Activated naive CD4-positive, alpha-beta T cell treated with Interleukin-2 at 50 U/mL for 16 hours (primary cell): Measurements from ENCODE around the gene TIPRL.
"Not testable (repeated sequence)": the region's sequence is repeated elsewhere in the genome, so short reads cannot be mapped to it uniquely, and the experiment has no call there.

ENCODE experiments used
- DNase-seq: peaks from one replicate; pipeline ENCODE4 v3.0.0-alpha.2; 2020

TIPRL gene

DNA sequence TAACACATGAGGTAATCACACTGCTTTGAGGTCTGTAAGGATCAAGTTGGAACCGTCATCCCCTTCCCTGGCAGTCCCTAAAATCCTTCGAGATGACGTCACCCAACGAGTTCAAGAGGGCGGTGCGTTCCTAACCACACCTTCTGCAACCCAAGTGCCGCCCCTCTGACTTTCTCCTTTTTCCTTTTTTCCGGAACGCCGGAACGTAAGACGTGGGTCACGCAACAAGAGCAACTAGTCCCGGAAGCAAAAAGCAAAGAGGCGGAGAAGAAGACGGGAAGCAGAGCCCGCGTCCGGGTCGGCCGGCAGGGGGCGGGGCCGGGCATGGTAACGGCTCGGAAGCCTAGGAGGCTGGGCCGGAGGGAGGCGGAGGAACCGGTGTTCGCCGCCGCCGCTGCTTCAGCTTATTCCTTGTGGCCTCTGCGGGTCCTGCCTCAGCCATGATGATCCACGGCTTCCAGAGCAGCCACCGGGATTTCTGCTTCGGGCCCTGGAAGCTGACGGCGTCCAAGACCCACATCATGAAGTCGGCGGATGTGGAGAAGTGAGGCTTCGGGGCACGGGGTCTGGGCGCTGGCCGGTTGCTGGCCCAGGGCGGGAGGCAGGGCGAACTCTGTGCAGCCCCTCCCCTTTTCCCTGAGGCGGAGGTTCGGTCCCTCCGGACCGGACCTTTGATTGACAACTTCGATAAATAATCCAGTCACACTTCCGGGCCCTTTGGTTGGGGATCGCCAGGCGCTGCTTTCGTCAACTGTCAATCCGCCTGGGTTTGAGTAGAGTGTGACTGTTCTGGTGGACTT lies at the start of gene TIPRL:
Gene TIPRL, plus strand, starts transcription at position 325 of the 800 bp plus-strand sequence. Its CDS starts 116 bp downstream, at position 441.
- peak; percentile 95 for DNase-seq

DNA sequence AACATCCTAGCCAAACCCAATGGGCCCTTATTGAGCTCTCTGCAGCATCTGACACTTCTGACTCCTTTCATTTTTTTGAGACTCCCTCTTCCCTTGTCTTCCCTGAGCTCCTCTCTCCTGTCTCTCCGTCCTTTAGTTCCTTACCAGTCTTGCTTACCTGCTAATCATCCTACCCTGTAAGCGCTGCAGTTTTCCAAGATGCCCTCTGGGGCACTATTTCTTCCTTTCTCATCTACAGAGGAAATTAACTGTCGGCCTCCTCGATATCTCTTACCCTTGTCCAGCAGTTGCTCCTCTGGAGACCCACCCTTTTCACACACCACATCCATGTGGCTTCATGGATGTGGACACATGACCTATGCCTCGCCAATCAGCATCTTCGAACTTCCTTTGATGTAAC lies 48.8 kb upstream of the TIPRL start:
- DNase-seq: no peak

- DNase-seq: no peak
These were observed 44.6 kb upstream of the TIPRL start for GRCh38 chr1:168134132-168134531.

DNA sequence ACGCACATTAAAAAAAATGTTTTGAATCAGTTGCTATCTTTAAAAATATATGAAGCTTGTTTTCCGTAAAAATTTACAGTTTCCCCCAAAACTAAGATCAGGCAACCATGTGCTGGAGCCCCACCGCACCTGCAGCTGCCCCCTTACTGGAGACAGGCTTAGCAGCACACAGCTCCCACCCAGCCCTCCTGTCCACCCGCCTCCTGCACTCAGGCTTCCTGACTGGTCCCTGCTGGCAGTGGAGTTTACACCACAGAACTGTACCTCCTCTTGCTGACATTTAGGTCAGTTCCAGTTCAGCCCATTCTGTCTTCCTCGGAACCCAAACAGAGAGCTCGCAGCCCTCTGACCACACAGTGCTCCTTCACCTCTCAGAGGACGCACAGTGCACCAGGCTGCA lies 44.1 kb upstream of the TIPRL start:
- DNase-seq: no peak

DNA sequence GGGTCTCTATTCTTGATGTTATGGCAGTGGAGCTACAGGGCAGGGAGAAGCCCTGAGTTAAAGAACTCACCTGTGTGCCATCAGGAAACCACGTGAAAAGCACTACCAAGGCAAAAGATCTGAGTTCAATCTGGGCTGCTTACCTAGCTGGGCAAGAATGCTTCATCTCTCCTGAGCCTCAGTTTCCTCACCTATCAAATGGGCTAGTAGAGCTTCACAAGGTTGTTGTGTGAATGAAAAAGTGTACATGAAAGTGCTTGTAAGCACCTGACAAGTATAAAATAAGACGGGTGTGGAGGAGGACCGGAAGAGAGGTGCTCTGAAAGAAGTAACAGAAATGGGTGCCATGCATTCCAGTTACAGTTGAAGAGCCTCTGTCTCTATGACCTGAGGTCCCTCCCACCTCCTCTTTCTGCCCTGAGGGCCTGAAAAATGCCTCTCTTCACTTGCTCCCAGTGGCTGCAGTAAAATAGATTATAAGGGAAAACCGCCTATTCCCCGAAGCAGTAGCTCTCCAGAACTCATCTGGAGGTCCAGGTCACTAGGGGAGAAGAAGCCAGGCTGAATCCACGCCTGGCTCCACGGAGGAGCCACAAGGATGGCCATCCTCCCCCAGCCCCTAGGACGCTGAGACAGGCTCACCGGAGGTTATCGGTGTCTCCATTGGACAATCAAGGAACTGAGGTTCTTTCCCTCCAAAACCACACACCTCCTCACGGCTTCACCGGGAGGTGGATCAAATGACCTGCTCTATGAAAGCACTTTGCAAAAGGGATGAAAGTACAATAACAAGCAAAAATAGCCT lies 43.4 kb upstream of the TIPRL start:
- DNase-seq: no peak

DNA sequence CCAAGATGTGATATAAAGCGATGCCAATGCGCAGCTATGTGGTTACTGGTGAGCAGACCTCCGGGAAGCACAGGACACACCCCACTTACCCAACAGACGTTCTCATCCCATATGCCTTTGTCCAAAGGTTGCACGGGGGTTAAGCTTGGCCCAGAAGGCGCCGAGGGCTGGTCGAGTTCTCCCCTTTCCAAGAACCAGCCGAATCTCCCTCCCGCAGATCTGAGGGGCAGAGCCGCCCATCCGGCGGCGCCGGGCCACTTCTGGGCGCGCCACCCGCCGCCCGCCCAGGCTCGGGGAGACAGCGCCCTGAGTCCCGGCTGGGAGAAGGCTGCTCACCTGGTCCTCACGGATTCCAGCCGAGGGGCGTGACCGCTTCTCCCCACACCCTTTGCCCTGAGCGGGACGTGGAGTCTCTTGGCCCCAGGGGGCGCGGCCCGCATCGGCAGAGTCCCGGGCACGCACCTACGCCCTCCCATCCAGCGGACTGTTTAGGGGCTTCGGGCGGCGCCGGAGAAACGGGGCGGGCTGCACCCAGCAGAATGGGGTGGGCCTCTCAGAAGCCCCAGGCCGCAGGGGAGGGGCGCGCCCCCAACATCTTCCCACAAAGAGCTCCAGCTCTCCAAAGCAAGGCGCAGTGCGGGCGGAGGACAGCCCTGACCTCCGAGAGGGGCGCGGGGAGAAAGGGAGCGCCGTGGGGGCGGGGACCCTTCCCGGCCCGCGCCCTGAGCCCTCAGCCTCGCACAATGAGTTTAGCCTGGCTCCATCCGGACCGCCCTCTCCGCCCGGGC lies 42.6 kb upstream of the TIPRL start:
- DNase-seq: peak; percentile 7

- DNase-seq: peak; percentile 16
These were observed 41.9 kb upstream of the TIPRL start, which contains the start of gene GPR161 for GRCh38 chr1:168136709-168137514. GPR161 (minus strand) TSS chr1:168136930; CDS start chr1:168104850, 32,080 bp downstream.

- DNase-seq: no peak
These were observed 41.3 kb upstream of the TIPRL start for GRCh38 chr1:168137515-168137821.

DNA sequence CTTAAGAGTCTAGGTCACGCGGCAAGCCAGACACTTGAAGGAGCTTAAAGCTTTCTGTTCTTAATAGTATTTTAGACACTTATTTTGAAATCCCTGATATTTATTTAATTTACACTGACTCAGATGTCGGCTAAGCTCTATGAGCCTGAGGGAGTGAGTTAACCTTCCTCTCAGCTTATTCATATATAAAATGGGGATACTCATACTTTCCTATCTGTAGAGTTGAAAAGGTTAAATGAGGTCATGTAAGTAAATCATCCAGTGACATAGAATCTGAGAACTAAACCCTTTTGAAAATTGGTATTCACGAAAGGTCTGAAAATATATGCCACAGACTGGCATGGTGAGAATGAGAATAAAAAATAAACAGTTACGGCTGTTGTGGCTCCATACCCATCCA lies 40.6 kb upstream of the TIPRL start:
- no peak for DNase-seq

DNA sequence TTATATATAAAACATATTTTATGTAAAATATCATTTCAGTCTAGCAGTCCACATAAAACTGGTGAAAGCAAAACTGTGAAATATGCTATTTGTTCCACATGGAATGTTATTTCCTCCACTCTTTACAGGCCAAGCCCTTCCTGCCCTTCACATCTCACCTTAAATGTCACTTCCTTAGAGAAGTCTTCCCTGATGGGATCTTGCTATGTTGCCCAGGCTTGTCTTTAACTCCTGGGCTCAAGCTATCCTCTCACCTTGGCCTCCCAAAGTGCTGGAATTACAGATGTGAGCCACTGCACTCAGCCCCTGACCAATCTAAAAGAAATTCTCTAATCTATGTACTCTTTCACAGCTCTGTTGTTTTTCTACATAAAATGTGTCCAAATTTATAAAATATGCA lies 39.7 kb upstream of the TIPRL start:
- no peak for DNase-seq

DNA sequence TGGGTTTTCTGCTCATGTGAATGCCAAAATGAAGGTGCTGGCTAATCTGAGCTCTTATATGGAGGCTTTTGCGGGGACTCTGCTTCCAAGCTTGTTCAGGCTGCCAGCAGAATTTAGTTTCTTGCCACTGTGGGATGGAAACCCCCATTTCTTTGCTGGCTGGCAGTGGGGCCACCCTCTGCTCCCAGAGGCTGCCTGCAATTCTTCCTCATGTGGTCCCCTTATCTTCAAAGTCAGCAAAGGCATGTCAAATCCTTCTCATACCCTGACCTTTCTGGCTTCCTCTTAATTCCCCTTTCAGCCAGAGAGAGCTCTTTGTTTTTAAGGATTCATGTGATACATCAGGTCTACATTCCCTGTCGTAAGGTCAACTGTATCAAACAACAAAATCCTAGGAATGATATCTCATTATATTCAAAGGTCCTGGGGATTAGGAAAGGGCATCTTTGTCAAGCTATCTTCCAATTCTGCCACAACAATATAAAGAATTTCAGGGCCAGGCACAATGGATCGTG lies 36.8 kb upstream of the TIPRL start:
- DNase-seq: no peak

DNA sequence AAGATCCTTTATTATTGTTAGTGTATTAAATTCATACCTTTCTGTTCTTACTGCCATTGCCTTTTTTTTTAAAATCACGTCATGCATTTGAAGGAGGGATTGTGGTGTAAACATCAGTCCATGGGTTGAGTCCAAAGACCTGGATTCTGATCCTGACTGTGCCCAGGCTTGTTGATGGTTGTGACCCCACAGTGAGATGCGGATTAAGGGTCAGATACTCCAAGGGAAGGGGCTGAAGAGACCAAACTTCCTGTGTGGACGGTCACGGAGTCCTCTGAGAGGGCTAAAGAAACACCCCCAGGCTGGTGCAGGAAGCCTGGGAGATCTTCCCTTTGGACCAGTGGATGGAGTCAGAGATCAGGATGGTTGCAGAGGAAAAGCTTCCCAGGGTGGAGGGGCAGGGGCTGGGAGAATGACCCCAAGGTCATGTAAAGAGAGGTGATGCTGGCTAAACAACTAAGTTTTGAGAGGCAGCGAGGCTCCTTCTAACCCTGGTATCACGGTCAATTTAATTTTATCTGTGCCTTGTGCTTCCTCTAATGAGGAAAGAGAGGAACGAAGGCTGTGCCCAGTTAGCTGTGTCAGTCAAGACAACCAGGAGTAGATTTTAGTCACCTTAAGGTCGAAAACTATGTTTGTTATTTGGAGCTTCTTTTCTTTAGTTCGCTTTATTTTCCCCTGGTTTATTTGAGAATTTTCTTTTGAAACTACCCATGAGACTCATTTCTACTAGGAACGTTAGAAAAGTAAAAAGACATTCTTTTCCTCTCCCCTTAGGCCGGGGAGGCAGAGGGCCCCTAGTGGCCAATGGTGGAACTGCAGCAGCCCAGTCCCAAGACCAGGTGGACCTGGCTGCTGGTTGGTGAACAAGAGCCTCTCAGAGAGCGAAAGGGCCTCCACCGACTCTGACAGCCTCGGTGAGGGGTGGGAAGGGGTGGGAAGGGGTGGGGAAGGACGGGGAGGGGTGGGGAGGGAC lies 33.3 kb upstream of the TIPRL start:
- DNase-seq: peak; percentile 88

DNA sequence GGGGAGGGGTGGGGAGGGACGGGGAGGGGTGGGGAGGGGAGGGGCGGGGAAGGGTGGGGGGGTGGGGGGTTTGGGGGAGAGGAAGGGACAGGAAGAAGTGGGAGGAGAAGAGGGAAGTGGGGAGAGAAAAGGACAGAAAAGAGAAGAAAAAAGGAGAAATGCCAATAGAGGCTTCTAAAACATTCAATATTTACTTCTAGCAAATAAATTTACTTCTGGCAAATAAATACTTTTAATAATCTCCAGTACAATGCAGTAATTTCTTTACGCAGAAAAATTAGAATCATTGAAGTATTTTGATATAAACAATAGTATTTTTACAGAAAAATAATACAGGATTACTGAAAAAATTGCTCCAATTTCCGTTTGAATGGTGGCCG lies 32.6 kb upstream of the TIPRL start:
- DNase-seq: no peak

- DNase-seq: no peak
These were observed 32.1 kb upstream of the TIPRL start for GRCh38 chr1:168146626-168147025.

GRCh38 chr1:168148916-168149315 lies 29.8 kb upstream of the TIPRL start:
- DNase-seq: no peak

DNA sequence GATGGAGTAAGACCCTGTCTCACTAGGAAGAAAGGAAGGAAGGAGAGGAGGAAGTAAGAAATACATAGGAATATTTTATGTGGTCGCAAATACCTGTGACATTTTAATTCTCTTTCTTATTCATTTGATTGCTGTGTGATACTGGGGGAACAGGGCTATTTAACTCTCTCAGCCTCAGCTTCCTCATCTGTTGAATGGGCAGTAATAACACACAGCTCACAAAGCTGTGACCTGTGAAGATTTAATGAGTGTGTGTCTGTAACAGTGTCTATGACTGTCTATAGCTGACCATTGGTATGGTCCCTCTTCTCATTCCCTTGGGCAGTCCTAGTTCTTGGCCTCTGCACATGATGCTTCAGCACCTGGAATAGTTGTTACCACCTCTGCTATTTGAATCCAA lies 28.5 kb upstream of the TIPRL start:
- DNase-seq: no peak

DNA sequence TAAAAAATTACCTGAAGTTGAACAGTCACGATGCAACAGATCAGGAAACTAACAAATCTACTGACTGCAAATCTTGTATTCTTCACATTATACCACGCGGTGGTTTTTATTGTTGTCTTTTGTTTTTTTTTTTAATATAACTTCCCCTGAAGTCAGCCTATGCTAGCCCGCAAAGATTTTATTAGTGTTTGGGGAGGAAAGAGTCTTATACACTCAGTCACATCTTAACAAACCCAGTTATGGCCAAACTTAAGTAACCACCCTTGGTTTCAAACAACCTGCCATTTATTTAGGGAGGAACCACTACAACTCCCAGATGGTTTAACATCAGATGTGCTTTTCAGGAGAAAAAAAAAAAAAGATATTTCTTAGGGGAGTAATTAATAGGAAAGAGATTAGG lies 26.8 kb upstream of the TIPRL start:
- DNase-seq: no peak

- DNase-seq: not testable (repeated sequence)
These were observed 24.1 kb upstream of the TIPRL start for GRCh38 chr1:168154707-168155106.

DNA sequence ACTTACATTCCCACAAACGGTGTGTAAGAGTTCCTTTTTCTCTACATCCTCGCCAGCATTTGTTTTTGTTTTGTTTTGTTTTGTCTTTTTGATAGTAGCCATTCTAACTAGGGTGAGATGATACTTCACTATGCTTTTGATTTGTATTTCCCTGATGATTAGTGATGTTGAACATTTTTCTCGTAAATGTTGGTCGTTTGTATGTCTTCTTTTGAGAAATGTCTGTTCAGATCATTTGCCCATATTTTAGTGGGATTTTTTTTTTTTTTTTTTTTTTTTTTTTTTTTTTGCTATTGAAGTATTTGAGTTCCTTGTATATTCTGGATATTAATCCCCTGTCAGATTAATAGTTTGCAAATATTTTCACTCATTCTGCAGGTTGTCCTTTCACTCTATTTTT lies 22.9 kb upstream of the TIPRL start:
- DNase-seq: no peak

- no peak for DNase-seq
These were observed 21.1 kb upstream of the TIPRL start for GRCh38 chr1:168157638-168158037.

DNA sequence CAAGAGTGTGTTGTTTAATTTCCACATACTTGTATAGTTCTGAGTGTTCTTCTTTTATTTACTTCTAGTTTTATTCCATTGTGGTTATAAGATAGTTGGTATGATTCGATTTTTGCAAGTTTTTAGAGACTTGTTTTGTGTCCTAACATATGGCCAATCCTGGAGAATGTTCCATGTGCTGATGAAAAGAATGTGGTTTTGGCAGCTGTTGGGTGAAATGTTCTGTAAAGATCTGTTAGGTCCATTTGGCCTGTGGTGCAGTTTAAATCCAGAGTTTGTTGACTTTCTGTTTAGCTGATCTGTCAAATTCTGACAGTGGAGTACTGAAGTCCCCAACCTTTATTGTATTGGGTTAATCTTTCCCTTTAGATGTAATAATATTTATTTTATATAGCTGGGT lies 19.5 kb upstream of the TIPRL start:
- no peak for DNase-seq
